ENCODE results near the gene HDAC9.
A peak's percentile ranks its signal among the peaks of the same experiment; 100 is the strongest.
"Not testable (repeated sequence)": the region's sequence is repeated elsewhere in the genome, so short reads cannot be mapped to it uniquely, and the experiment has no call there.

The HDAC9 gene

DNA sequence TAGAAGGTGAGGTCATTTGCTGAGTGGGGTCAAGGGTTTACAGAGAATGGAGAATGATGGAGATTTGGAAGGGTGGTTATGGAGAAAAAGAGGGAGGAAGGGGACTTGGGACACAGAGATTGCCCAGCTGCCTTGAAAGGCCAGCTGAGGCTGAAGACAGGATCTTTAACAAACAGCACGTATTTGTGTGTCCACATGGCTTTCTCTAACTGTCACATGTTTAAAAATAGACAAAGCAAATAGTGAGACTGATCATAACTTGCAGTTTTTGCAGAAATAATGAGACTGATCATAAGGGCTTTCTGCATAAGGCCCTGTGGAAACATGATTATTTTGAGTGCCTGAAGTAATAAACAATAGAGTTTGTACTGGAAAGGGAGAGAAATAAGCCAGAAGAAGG is 212.7 kb downstream of the HDAC9 start:
- DNase-seq (ENCODE audit: insufficient read length): no peak
- TF ChIP-seq POLR2AphosphoS5 (IDR thresholded peaks at IDR 0.05; ENCODE audit: low read depth, low read length): no peak
- TF ChIP-seq TAF1 (IDR thresholded peaks at IDR 0.05; ENCODE audit: borderline replicate concordance, low read depth, low read length): no peak
- TF ChIP-seq POLR2A (IDR thresholded peaks at IDR 0.05; ENCODE audit: low read depth, low read length): no peak
- no peak for FAIRE-seq

DNA sequence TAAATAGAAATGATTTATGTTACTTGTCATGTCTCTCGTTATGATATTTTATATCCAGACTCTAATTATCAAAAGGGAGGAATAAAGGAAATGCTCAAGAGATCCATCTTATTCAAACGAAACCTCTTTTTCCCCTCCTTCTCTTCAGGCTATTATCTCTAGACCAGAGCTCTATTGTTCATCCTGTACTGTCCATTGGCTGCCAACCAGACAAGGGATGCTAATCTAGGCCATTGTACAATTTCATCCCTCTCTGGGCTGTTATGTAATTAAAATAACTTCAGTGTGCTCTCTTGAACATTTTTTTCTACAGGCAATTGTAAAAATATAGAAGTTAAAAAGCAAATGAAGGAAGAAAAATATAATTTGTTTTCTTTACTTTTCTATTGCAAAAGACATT is 220.4 kb downstream of the HDAC9 start:
- FAIRE-seq (no peak), DNase-seq (ENCODE audit: insufficient read length) (no peak)
- TF ChIP-seq POLR2A (IDR thresholded peaks at IDR 0.05; ENCODE audit: low read depth, low read length): no peak
- TF ChIP-seq POLR2AphosphoS5 (IDR thresholded peaks at IDR 0.05; ENCODE audit: low read depth, low read length): no peak
- no peak for TF ChIP-seq TAF1 (IDR thresholded peaks at IDR 0.05; ENCODE audit: borderline replicate concordance, low read depth, low read length)

DNA sequence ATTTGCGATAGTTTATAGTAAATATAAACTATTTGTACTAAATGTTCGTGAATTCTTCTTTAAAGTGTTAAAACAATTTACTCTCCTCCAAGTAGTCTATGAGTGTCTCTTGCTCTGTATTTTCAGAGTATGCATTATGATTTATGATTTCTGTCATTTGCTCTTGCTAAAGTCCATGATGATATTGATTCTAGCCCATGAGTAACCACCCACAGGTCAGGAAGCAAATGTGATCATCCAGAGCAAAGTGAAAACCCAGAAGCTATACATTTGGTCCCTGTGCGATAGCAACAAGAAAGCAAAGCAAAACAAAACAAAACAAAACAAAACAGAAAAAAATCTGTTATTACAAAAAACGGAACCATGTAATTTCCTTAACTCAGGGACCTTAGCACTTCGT is 225.9 kb downstream of the HDAC9 start:
- no peak for DNase-seq (ENCODE audit: insufficient read length)
- TF ChIP-seq TAF1 (IDR thresholded peaks at IDR 0.05; ENCODE audit: borderline replicate concordance, low read depth, low read length): no peak
- no peak for TF ChIP-seq POLR2A (IDR thresholded peaks at IDR 0.05; ENCODE audit: low read depth, low read length)
- no peak for TF ChIP-seq POLR2AphosphoS5 (IDR thresholded peaks at IDR 0.05; ENCODE audit: low read depth, low read length)
- no peak for FAIRE-seq

DNA sequence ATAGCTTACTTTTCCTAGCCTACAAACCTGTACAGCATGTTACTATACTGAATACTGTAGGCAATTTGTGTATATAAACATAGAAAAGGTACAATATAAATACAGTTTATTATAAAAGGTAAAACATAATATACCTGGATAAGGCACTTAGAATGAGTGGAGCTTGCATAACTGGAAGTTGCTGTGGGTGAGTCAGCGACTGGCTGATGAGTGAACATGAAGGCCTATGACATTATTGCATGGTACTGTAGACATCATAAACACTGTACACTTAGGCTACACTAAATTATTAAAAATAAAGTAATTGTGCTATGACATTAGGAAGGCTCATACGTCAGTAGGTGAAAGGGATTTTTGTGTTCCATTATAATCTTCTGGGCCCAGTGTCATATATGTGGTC is 228.8 kb downstream of the HDAC9 start:
- FAIRE-seq (no peak), DNase-seq (ENCODE audit: insufficient read length) (no peak)
- no peak for TF ChIP-seq POLR2A (IDR thresholded peaks at IDR 0.05; ENCODE audit: low read depth, low read length)
- TF ChIP-seq POLR2AphosphoS5 (IDR thresholded peaks at IDR 0.05; ENCODE audit: low read depth, low read length): no peak
- TF ChIP-seq TAF1 (IDR thresholded peaks at IDR 0.05; ENCODE audit: borderline replicate concordance, low read depth, low read length): no peak

DNA sequence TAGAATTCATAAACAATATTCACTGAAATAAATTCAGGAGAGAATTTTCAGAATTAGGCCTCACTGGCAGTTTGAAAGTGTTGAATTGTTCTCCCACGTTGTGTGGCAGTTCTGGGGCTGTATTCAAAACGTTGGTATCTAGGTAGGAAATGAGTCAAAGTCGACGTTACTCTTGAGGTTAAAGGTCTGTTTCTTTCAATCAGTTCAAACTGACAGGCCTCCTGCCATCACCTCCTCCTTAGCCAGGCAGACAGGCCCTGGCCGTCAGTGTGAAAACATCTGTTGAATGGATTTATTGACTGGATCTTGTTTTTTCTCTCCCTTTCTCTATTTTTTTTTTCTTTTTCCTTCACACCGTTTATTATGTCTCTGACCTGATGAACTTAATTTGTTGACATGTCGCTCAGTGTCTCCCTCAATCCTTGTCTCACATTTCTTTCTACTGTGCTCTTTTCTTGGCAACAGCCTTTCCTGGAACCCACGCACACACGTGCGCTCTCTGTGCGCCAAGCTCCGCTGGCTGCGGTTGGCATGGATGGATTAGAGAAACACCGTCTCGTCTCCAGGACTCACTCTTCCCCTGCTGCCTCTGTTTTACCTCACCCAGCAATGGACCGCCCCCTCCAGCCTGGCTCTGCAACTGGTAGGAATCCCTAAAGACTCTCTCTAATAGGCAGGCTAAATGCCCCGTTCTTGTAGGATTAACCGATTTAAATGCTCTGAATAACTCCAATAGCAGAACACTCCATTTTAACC is 231.7 kb downstream of the HDAC9 start:
- FAIRE-seq (no peak), DNase-seq (ENCODE audit: insufficient read length) (no peak)
- no peak for TF ChIP-seq POLR2AphosphoS5 (IDR thresholded peaks at IDR 0.05; ENCODE audit: low read depth, low read length)
- no peak for TF ChIP-seq POLR2A (IDR thresholded peaks at IDR 0.05; ENCODE audit: low read depth, low read length)
- TF ChIP-seq TAF1 (IDR thresholded peaks at IDR 0.05; ENCODE audit: borderline replicate concordance, low read depth, low read length): no peak

DNA sequence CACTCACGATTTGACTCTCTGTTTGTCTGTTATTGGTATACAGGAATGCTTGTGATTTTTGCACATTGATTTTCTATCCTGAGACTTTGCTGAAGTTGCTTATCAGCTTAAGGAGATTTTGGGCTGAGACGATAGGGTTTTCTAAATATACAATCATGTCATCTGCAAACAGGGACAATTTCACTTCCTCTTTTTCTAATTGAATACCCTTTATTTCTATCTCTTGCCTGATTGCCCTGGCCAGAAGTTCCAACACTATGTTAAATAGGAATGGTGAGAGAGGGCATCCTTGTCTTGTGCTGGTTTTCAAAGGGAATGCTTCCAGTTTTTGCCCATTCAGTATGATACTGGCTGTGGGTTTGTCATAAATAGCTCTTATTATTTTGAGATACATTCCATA is 240.5 kb downstream of the HDAC9 start:
- not testable (repeated sequence) for DNase-seq (ENCODE audit: insufficient read length); FAIRE-seq

DNA sequence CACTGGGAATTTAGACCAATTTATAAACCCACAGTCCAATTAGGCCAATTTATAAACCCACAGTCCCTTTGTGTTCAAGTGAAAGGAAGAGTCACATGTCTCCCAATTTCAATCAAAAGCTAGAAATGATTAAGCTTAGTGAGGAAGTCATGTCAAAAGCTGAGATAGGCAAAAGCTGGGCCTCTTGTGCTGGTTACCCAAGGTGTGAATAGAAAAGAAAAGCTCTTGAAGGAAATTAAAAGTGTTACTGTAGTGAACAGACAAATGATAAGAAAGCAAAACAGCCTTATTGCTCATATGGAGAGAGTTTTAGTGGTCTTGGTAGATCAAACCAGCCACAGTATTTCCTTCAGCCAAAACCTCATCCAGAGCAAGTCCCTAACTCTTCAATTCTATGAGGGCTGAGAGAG is 245.0 kb downstream of the HDAC9 start:
- DNase-seq (ENCODE audit: insufficient read length) (no peak), FAIRE-seq (peak; percentile 27)
- TF ChIP-seq POLR2AphosphoS5 (IDR thresholded peaks at IDR 0.05; ENCODE audit: low read depth, low read length) (no peak), POLR2A (IDR thresholded peaks at IDR 0.05; ENCODE audit: low read depth, low read length) (no peak), TAF1 (IDR thresholded peaks at IDR 0.05; ENCODE audit: borderline replicate concordance, low read depth, low read length) (no peak)

DNA sequence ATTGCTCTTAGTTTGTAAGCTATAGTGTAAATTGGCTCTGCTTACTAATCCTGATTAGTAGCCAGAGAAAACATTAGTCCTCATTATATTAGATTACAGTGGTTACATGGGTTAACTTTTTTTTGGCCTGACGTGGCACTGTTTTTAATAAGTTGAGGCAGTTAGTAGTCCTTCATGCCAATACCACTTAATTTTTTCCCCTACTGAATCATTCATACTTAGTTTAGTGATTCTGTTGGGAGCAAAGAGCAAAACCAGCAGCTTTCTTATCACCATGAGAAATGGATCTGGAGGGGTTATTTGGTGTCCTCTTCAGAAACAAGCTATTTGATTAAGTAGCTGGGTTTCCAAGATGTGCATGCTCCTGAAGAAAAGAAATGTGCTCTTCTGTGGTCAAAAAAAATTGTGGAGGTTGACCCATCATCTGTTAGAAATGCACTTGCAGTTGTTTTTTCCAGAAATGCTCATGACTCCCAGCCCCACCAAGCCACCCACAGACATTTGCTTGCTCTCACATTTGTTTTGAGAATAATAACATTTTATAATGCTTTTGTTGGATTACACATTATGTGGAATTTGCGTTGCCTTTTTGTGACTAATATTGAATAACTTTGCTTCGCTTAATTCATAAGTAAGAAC is 258.5 kb downstream of the HDAC9 start:
- no peak for DNase-seq (ENCODE audit: insufficient read length)
- no peak for FAIRE-seq
- TF ChIP-seq POLR2AphosphoS5 (IDR thresholded peaks at IDR 0.05; ENCODE audit: low read depth, low read length): no peak
- TF ChIP-seq TAF1 (IDR thresholded peaks at IDR 0.05; ENCODE audit: borderline replicate concordance, low read depth, low read length): no peak
- TF ChIP-seq POLR2A (IDR thresholded peaks at IDR 0.05; ENCODE audit: low read depth, low read length): no peak

DNA sequence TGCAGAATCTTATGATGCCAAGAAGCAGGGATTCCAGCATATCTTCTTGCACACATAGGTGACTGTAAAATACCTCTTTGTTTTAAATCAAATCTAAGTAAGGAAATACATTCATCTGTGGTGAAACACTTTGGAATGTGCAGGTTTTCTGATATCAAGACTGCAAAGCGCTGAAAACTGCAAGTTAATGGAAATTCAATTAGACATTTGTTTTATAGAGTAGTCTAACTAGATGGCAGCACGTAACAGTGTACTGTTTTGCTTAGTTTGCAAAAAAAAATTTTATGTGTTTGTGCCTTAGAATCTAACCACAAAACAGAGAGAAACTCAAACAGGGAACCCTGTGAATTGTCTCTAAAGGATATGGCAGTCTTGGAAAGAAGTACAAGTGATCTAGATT is 259.2 kb downstream of the HDAC9 start:
- no peak for FAIRE-seq
- TF ChIP-seq TAF1 (IDR thresholded peaks at IDR 0.05; ENCODE audit: borderline replicate concordance, low read depth, low read length) (no peak), POLR2A (IDR thresholded peaks at IDR 0.05; ENCODE audit: low read depth, low read length) (no peak), POLR2AphosphoS5 (IDR thresholded peaks at IDR 0.05; ENCODE audit: low read depth, low read length) (no peak)

DNA sequence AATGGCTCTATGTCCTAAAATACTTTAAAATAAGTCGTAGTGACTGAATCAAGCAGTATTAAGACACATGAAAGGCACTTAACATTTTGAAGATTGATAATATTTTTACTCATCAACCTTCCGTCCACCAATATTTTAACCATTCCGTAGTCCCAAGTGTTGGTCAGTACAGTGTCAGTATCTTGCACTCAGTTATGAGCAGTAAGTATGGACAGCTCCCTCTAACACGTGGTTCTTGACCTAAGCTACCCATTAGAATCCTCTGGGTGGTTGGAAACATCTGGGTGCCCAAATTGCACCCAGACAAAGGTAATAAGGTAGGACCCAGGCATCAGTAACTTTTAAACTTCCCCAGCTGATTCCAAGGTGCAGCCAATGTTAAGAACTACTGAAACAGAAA is 260.2 kb downstream of the HDAC9 start:
- no peak for DNase-seq (ENCODE audit: insufficient read length)
- TF ChIP-seq POLR2A (IDR thresholded peaks at IDR 0.05; ENCODE audit: low read depth, low read length) (no peak), POLR2AphosphoS5 (IDR thresholded peaks at IDR 0.05; ENCODE audit: low read depth, low read length) (no peak), TAF1 (IDR thresholded peaks at IDR 0.05; ENCODE audit: borderline replicate concordance, low read depth, low read length) (no peak)
- no peak for FAIRE-seq

More for the DNA sequence above, 259.2 kb downstream of the HDAC9 start:
- DNase-seq (ENCODE audit: insufficient read length): no peak

DNA sequence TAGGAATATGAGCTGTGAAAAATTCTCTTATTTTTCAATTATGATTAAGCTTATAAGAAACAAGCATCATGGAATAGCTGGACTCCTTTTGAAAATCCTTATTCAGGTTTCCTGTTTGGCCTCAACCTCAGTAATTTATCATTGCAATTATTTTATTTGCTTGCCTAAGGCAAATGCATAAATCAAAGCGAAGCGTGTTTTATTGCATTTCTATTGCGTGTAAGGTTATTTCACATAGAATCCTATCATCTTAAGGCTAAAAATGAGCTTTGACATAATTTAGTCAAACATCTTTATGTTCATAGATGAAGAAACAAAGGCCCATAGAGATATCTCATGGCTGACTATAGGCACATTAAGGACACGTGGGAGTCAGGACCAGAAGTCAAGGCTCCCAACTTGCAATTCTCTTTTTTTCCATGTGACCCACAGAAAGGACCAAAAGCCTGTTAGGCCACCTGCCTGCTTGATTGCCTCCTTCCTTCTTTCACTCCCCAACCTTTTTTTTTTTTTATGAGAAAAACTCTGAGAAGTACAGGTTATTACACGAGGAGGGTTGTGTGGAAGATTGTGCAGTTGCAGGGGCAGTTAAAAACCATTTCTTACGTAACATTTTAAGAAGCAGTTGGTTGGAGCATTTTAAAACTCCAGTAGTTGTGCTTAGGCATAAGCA is 261.0 kb downstream of the HDAC9 start:
- DNase-seq (ENCODE audit: insufficient read length) (no peak), FAIRE-seq (no peak)
- TF ChIP-seq POLR2A (IDR thresholded peaks at IDR 0.05; ENCODE audit: low read depth, low read length): no peak
- no peak for TF ChIP-seq TAF1 (IDR thresholded peaks at IDR 0.05; ENCODE audit: borderline replicate concordance, low read depth, low read length)
- no peak for TF ChIP-seq POLR2AphosphoS5 (IDR thresholded peaks at IDR 0.05; ENCODE audit: low read depth, low read length)

DNA sequence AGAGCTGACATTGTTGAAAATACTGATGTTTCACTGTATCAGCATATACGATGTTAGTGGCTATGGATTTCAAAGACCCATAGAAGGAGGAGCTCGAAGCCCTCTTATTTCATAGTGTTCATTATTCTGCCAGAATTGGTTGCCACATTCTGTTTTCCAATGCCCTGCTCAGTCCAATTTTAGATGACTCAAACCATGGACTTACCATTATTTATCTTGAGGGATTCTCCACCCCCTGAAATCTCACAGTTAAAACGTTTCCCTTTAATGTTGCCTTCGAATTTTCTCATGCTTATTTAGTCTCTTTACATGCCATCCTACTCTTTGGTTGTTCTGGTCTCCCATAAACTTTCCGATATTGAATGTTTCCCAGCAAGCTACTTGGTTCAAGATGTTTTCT is 264.5 kb downstream of the HDAC9 start:
- TF ChIP-seq POLR2AphosphoS5 (IDR thresholded peaks at IDR 0.05; ENCODE audit: low read depth, low read length) (no peak), POLR2A (IDR thresholded peaks at IDR 0.05; ENCODE audit: low read depth, low read length) (no peak), TAF1 (IDR thresholded peaks at IDR 0.05; ENCODE audit: borderline replicate concordance, low read depth, low read length) (no peak)
- no peak for FAIRE-seq

More for the DNA sequence above, 264.5 kb downstream of the HDAC9 start:
- no peak for DNase-seq (ENCODE audit: insufficient read length)

All from GM12892 (cell line).